WTC11 (cell line): ENCODE measurements around the gene TNIK. TPM values are rescaled to one million over a fixed set of nuclear protein-coding genes. Genes with fewer than 3 reads are reported as not detected.
A peak's percentile ranks its signal among the peaks of the same experiment; 100 is the strongest.

Experiments
- ATAC-seq: fragments of 200-7000 bp; cut with Tn5 transposase; 2 replicates; pipeline ENCODE4 v1.10.0; 2021; ENCODE audit warnings: mild to moderate bottlenecking, moderate library complexity
- CTCF ChIA-PET: fragments of 300-600 bp; sonication (Branson Sonifier 250); formaldehyde crosslinking; loops from one replicate; lab custom pipeline; 2021; ENCODE audit warnings: antibody characterized with exemption; lab: Charles Lee
- POLR2A ChIA-PET: fragments of 350-600 bp; sonication (Branson Sonifier 250); formaldehyde crosslinking; loops from one replicate; lab custom pipeline; 2021; ENCODE audit warnings: antibody characterized with exemption; lab: Charles Lee
- DNase-seq: peaks from one replicate; pipeline ENCODE4 v3.0.0; 2021; ENCODE audit warnings: low spot score
- H3K27ac Mint-ChIP-seq: 2 replicates; pipeline ENCODE4 v1.8.0; 2021; ENCODE audit warnings: mixed read lengths
- H3K27me3 Mint-ChIP-seq: 2 replicates; pipeline ENCODE4 v1.8.0; 2021; ENCODE audit warnings: low read depth, mild to moderate bottlenecking, moderate library complexity, mixed read lengths
- H3K36me3 Mint-ChIP-seq: 2 replicates; pipeline ENCODE4 v1.8.0; 2021; ENCODE audit warnings: mixed read lengths
- H3K4me1 Mint-ChIP-seq: 2 replicates; pipeline ENCODE4 v1.8.0; 2022; ENCODE audit warnings: mixed read lengths
- H3K4me3 Mint-ChIP-seq: 2 replicates; pipeline ENCODE4 v1.8.0; 2021; ENCODE audit warnings: mild to moderate bottlenecking, moderate library complexity, mixed read lengths
- H3K9me3 Mint-ChIP-seq: 2 replicates; pipeline ENCODE4 v1.8.0; 2021; ENCODE audit warnings: mixed read lengths
- ATF1 ChIP-seq: sonication (generic); formaldehyde crosslinking; IDR thresholded peaks from 2 replicates; pipeline ENCODE4 v1.8.1; 2023; ENCODE audit warnings: mild to moderate bottlenecking, moderate library complexity, missing genetic modification reagents
- ERG ChIP-seq: fragments of 250-450 bp; sonication (Bioruptor Pico); IDR thresholded peaks from 2 replicates; pipeline ENCODE4 v1.8.0; 2021; ENCODE audit warnings: mild to moderate bottlenecking
- ESRRA ChIP-seq: sonication (generic); formaldehyde crosslinking; IDR thresholded peaks from 2 replicates; pipeline ENCODE4 v1.8.1; 2022; ENCODE audit warnings: mild to moderate bottlenecking, missing genetic modification reagents, borderline replicate concordance
- JUN ChIP-seq: sonication (generic); formaldehyde crosslinking; IDR thresholded peaks from 2 replicates; pipeline ENCODE4 v1.8.0; 2023; ENCODE audit warnings: mild to moderate bottlenecking, missing genetic modification reagents
- MYBL2 ChIP-seq: sonication (generic); formaldehyde crosslinking; IDR thresholded peaks from 2 replicates; pipeline ENCODE4 v1.8.1; 2023; ENCODE audit warnings: mild to moderate bottlenecking, moderate library complexity, missing genetic modification reagents
- NFYB ChIP-seq: sonication (generic); formaldehyde crosslinking; conservative IDR thresholded peaks from 2 replicates; pipeline ENCODE4 v1.8.0; 2022; ENCODE audit warnings: low read depth, missing genetic modification reagents
- NR1H2 ChIP-seq: sonication (generic); formaldehyde crosslinking; IDR thresholded peaks from 2 replicates; pipeline ENCODE4 v1.9.0; 2021; ENCODE audit warnings: mild to moderate bottlenecking, moderate library complexity, missing genetic modification reagents
- NR2C2 ChIP-seq: sonication (generic); formaldehyde crosslinking; IDR thresholded peaks from 2 replicates; pipeline ENCODE4 v1.8.0; 2022; ENCODE audit warnings: mild to moderate bottlenecking, missing genetic modification reagents
- OVOL2 ChIP-seq: fragments of 250-450 bp; sonication (Bioruptor Pico); IDR thresholded peaks from 2 replicates; pipeline ENCODE4 v1.9.0; 2021; ENCODE audit warnings: mild to moderate bottlenecking, borderline replicate concordance
- PRDM15 ChIP-seq: sonication (generic); formaldehyde crosslinking; IDR thresholded peaks from 2 replicates; pipeline ENCODE4 v1.8.0; 2022; ENCODE audit warnings: missing genetic modification reagents
- PREB ChIP-seq: sonication (generic); formaldehyde crosslinking; IDR thresholded peaks from 2 replicates; pipeline ENCODE4 v1.8.1; 2022; ENCODE audit warnings: mild to moderate bottlenecking, missing genetic modification reagents, moderate library complexity, borderline replicate concordance
- RORB ChIP-seq: fragments of 250-450 bp; sonication (Bioruptor Pico); IDR thresholded peaks from 2 replicates; pipeline ENCODE4 v1.9.0; 2021; ENCODE audit warnings: mild to moderate bottlenecking
- STAT6 ChIP-seq: sonication (generic); formaldehyde crosslinking; conservative IDR thresholded peaks from 2 replicates; pipeline ENCODE4 v1.8.1; 2023; ENCODE audit warnings: mild to moderate bottlenecking, low read depth, missing genetic modification reagents, moderate library complexity
- TP53 ChIP-seq: sonication (generic); formaldehyde crosslinking; IDR thresholded peaks from 2 replicates; pipeline ENCODE4 v1.8.1; 2023; ENCODE audit warnings: mild to moderate bottlenecking, missing genetic modification reagents
- ZMAT4 ChIP-seq: fragments of 250-450 bp; sonication (Bioruptor Pico); IDR thresholded peaks from 2 replicates; pipeline ENCODE4 v1.9.0; 2021; ENCODE audit warnings: mild to moderate bottlenecking
- ZNF263 ChIP-seq: sonication (generic); formaldehyde crosslinking; IDR thresholded peaks from 2 replicates; pipeline ENCODE4 v1.8.1; 2022; ENCODE audit warnings: low read depth, mild to moderate bottlenecking, moderate library complexity, missing genetic modification reagents
- ZNF281 ChIP-seq: sonication (generic); formaldehyde crosslinking; IDR thresholded peaks from 2 replicates; pipeline ENCODE4 v1.8.0; 2023; ENCODE audit warnings: mild to moderate bottlenecking, missing genetic modification reagents
- ZNF512 ChIP-seq: sonication (generic); formaldehyde crosslinking; IDR thresholded peaks from 2 replicates; pipeline ENCODE4 v1.8.1; 2022; ENCODE audit warnings: missing genetic modification reagents, borderline replicate concordance
- total RNA-seq: library from RNA; stranded (reverse); gene quantifications from 3 replicates; pipeline ENCODE4 v1.2.3, GENCODE V29; 2021

TNIK gene
- total RNA-seq, 1 experiment from 2014 or later, result 50.3 TPM

- no peaks in the 10 kb centered on the region for H3K27me3 Mint-ChIP-seq
- no peaks in the 10 kb centered on the region for H3K4me1 Mint-ChIP-seq
- no peak for TF ChIP-seq NR2C2 (CRISPR knock-in tag)
- TF ChIP-seq NFYB (CRISPR knock-in tag), result no peak
- no peak for TF ChIP-seq ESRRA (CRISPR knock-in tag)
- TF ChIP-seq TP53 (CRISPR knock-in tag), result no peak
- TF ChIP-seq RORB (CRISPR knock-in tag), result no peak
- TF ChIP-seq ZMAT4 (CRISPR knock-in tag), result no peak
- no peak for TF ChIP-seq NR1H2 (CRISPR knock-in tag)
- no peak for TF ChIP-seq PREB (CRISPR knock-in tag)
- no peak for TF ChIP-seq ATF1 (CRISPR knock-in tag)
- no peak for TF ChIP-seq STAT6
- TF ChIP-seq OVOL2 (CRISPR knock-in tag), result no peak
- TF ChIP-seq, all 79 proteins: peak for 0
- peaks cover 49% of the 10 kb centered on the region for H3K36me3 Mint-ChIP-seq
- H3K9me3 Mint-ChIP-seq, result peaks cover under 1% of the 10 kb centered on the region; the same call in 1 of the 2 replicates
- H3K27ac Mint-ChIP-seq, result no peak overlapping the region
- POLR2A ChIA-PET, result no interaction called here
- DNase-seq (peak; percentile 14), ATAC-seq (peak; percentile 60)
- H3K4me3 Mint-ChIP-seq, result no peak overlapping the region
- CTCF ChIA-PET, result interaction anchor here (0.5 to 1.5 kb wide), 2 partner anchors 108 to 383 kb away, joined by 4 read pairs; no protein-coding TSS in a partner anchor
Observed at GRCh38 chr3:171157286-171157685, 302.9 kb downstream of the TNIK start.

- POLR2A ChIA-PET, result no interaction called here
- Mint-ChIP-seq H3K9me3 (no peaks in the 10 kb centered on the region), H3K36me3 (peaks cover 50% of the 10 kb centered on the region), H3K27ac (no peak overlapping the region), H3K4me1 (no peaks in the 10 kb centered on the region), H3K27me3 (no peaks in the 10 kb centered on the region), H3K4me3 (no peak overlapping the region)
- CTCF ChIA-PET, result no interaction called here
- no peak for ATAC-seq
- no peak for DNase-seq
- TF ChIP-seq ZNF512 (CRISPR knock-in tag) (no peak), ZNF263 (CRISPR knock-in tag) (no peak), MYBL2 (no peak), JUN (no peak), ZNF281 (CRISPR knock-in tag) (no peak), PRDM15 (CRISPR knock-in tag) (no peak), ERG (CRISPR knock-in tag) (no peak)
Observed at GRCh38 chr3:171156401-171157010, 303.7 kb downstream of the TNIK start.
